Measurements from ENCODE around the gene MAP7D1. TPM values are rescaled to one million over a fixed set of nuclear protein-coding genes. Genes with fewer than 3 reads are reported as not detected.
"Not testable (repeated sequence)": the region's sequence is repeated elsewhere in the genome, so short reads cannot be mapped to it uniquely, and the experiment has no call there.

MAP7D1 gene
- total RNA-seq, 1 experiment from 2014 or later: 212 TPM

GRCh38 chr1:36187800-36188593 is 32.0 kb downstream of the MAP7D1 start:
- no peaks in the 10 kb centered on the region for H3K9me3 ChIP-seq (ENCODE audit: control insufficient read depth, insufficient read depth, low read depth, low read length)
- H3K27me3 ChIP-seq (ENCODE audit: control insufficient read depth, insufficient read depth, low read length): no peaks in the 10 kb centered on the region
- DNase-seq (ENCODE audit: low read depth, low spot score) (peak; percentile 81), ATAC-seq (peak; percentile 97)
- intact Hi-C loops (cut with micrococcal nuclease; ENCODE audit: unreplicated experiment) (loop anchor here (1.0 to 5.0 kb wide), 2 partner anchors 39 to 86 kb away; partner anchors contain the start of gene TRAPPC3), in situ Hi-C loops (cut with HindIII; ENCODE audit: low pct_unique_long_range_greater_than_20kb, low sequenced_read_pairs) (no loop called here)
- ChIA-PET CTCF (interaction anchor here (0.6 to 2.1 kb wide), 14 partner anchors 9 to 276 kb away, joined by 3 to 29 read pairs (median 4); partner anchors contain the start of genes MRPS15 and TRAPPC3), POLR2A (no interaction called here)
- peaks cover 9% of the 10 kb centered on the region for H3K4me1 ChIP-seq (ENCODE audit: control insufficient read depth, insufficient read depth, low read length)
- H3K4me3 ChIP-seq (ENCODE audit: low read depth in 2 of 2, low read length in 2 of 2): peak overlapping the region in 1 of 2 experiments; percentile 21; a peak in 1 of 4 replicates
- TF ChIP-seq REST (IDR thresholded peaks at IDR 0.05; ENCODE audit: insufficient read depth in 1 of 2, low read depth in 2 of 2, low read length in 1 of 2) (0 out of 4 replicates have a peak, but pooled peaks of 1 of the 2 experiments have one; percentile 29), CTCF (IDR thresholded peaks at IDR 0.05) (peak; percentile 91), SIN3A (IDR thresholded peaks at IDR 0.05; ENCODE audit: borderline replicate concordance, insufficient read depth, low read depth, low read length) (no peak), TCF7L2 (IDR thresholded peaks at IDR 0.05; ENCODE audit: low read depth, low read length) (no peak)
- H3K27ac ChIP-seq (ENCODE audit: low read length): peak overlapping the region; percentile 82
- no peaks in the 10 kb centered on the region for H3K36me3 ChIP-seq (ENCODE audit: control insufficient read depth, insufficient read depth, low read length)
- BruUV-seq (replicated peaks): no TSS peak

- in situ Hi-C loops (cut with HindIII; ENCODE audit: low pct_unique_long_range_greater_than_20kb, low sequenced_read_pairs); intact Hi-C loops (cut with micrococcal nuclease; ENCODE audit: unreplicated experiment); H3K4me3 ChIP-seq (ENCODE audit: low read depth in 2 of 2, low read length in 2 of 2); H3K36me3 ChIP-seq (ENCODE audit: control insufficient read depth, insufficient read depth, low read length); BruUV-seq (replicated peaks); H3K9me3 ChIP-seq (ENCODE audit: control insufficient read depth, insufficient read depth, low read depth, low read length); H3K27ac ChIP-seq (ENCODE audit: low read length); ATAC-seq; POLR2A ChIA-PET; H3K27me3 ChIP-seq (ENCODE audit: control insufficient read depth, insufficient read depth, low read length); H3K4me1 ChIP-seq (ENCODE audit: control insufficient read depth, insufficient read depth, low read length); DNase-seq (ENCODE audit: low read depth, low spot score): not testable (repeated sequence)
- CTCF ChIA-PET: interaction anchor here (1.1 kb wide), 1 partner anchor 9 kb away, joined by 4 read pairs; no protein-coding TSS in a partner anchor
Observed at GRCh38 chr1:36196805-36197204, 40.8 kb downstream of the MAP7D1 start.

GRCh38 chr1:36198641-36199040 is 42.7 kb downstream of the MAP7D1 start:
- peaks cover 5% of the 10 kb centered on the region for H3K4me1 ChIP-seq (ENCODE audit: control insufficient read depth, insufficient read depth, low read length)
- TF ChIP-seq SIN3A (IDR thresholded peaks at IDR 0.05; ENCODE audit: borderline replicate concordance, insufficient read depth, low read depth, low read length) (no peak), REST (IDR thresholded peaks at IDR 0.05; ENCODE audit: insufficient read depth in 1 of 2, low read depth in 2 of 2, low read length in 1 of 2) (no peak), POLR2AphosphoS5 (IDR thresholded peaks at IDR 0.05; ENCODE audit: low read depth, low read length) (no peak), TCF7L2 (IDR thresholded peaks at IDR 0.05; ENCODE audit: low read depth, low read length) (no peak), CTCF (IDR thresholded peaks at IDR 0.05) (no peak)
- ChIA-PET POLR2A (no interaction called here), CTCF (no interaction called here)
- no peaks in the 10 kb centered on the region for H3K9me3 ChIP-seq (ENCODE audit: control insufficient read depth, insufficient read depth, low read depth, low read length)
- BruUV-seq (replicated peaks): no TSS peak
- no peak for ATAC-seq
- H3K27me3 ChIP-seq (ENCODE audit: control insufficient read depth, insufficient read depth, low read length): no peaks in the 10 kb centered on the region
- intact Hi-C loops (cut with micrococcal nuclease; ENCODE audit: unreplicated experiment) (no loop called here), in situ Hi-C loops (cut with HindIII; ENCODE audit: low pct_unique_long_range_greater_than_20kb, low sequenced_read_pairs) (no loop called here)
- no peak overlapping the region for H3K27ac ChIP-seq (ENCODE audit: low read length)
- H3K4me3 ChIP-seq (ENCODE audit: low read depth in 2 of 2, low read length in 2 of 2): no peak overlapping the region
- DNase-seq (ENCODE audit: low read depth, low spot score): no peak
- no peaks in the 10 kb centered on the region for H3K36me3 ChIP-seq (ENCODE audit: control insufficient read depth, insufficient read depth, low read length)
